Measurements from ENCODE around the gene RFESD. TPM values are rescaled to one million over a fixed set of nuclear protein-coding genes. Genes with fewer than 3 reads are reported as not detected.

The RFESD gene
- total RNA-seq, 4 donors from 2014 or later, result 0.88 to 1.6 (median 1.2) TPM

DNA sequence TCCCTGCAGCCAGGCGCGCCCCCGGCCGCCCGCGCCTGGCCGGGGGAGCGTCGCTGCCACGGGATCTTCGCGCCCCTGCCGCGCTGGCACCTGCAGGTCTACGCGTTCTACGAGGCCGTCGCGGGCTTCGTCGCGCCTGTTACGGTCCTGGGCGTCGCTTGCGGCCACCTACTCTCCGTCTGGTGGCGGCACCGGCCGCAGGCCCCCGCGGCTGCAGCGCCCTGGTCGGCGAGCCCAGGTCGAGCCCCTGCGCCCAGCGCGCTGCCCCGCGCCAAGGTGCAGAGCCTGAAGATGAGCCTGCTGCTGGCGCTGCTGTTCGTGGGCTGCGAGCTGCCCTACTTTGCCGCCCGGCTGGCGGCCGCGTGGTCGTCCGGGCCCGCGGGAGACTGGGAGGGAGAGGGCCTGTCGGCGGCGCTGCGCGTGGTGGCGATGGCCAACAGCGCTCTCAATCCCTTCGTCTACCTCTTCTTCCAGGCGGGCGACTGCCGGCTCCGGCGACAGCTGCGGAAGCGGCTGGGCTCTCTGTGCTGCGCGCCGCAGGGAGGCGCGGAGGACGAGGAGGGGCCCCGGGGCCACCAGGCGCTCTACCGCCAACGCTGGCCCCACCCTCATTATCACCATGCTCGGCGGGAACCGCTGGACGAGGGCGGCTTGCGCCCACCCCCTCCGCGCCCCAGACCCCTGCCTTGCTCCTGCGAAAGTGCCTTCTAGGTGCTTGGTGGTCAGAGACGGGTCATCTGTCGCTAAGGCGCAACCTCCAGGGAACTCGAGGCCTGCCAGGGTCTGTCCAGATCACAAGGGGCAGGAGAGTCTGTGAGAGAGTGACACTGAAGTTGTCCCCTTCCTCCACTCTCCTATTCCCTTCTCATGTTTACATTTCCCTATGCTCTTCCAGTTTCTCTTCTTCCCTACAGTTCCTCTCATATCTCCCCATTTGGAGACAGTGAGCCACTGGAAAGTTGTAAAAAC is 25.4 kb upstream of the RFESD start:
- no peak for DNase-seq (ENCODE audit: low spot score)
- TF ChIP-seq, protein P1, sequence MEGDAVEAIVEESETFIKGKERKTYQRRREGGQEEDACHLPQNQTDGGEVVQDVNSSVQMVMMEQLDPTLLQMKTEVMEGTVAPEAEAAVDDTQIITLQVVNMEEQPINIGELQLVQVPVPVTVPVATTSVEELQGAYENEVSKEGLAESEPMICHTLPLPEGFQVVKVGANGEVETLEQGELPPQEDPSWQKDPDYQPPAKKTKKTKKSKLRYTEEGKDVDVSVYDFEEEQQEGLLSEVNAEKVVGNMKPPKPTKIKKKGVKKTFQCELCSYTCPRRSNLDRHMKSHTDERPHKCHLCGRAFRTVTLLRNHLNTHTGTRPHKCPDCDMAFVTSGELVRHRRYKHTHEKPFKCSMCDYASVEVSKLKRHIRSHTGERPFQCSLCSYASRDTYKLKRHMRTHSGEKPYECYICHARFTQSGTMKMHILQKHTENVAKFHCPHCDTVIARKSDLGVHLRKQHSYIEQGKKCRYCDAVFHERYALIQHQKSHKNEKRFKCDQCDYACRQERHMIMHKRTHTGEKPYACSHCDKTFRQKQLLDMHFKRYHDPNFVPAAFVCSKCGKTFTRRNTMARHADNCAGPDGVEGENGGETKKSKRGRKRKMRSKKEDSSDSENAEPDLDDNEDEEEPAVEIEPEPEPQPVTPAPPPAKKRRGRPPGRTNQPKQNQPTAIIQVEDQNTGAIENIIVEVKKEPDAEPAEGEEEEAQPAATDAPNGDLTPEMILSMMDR (IDR thresholded peaks at IDR 0.05), result no peak
- ATAC-seq (ENCODE audit: low FRiP score), result peak; percentile 64

DNA sequence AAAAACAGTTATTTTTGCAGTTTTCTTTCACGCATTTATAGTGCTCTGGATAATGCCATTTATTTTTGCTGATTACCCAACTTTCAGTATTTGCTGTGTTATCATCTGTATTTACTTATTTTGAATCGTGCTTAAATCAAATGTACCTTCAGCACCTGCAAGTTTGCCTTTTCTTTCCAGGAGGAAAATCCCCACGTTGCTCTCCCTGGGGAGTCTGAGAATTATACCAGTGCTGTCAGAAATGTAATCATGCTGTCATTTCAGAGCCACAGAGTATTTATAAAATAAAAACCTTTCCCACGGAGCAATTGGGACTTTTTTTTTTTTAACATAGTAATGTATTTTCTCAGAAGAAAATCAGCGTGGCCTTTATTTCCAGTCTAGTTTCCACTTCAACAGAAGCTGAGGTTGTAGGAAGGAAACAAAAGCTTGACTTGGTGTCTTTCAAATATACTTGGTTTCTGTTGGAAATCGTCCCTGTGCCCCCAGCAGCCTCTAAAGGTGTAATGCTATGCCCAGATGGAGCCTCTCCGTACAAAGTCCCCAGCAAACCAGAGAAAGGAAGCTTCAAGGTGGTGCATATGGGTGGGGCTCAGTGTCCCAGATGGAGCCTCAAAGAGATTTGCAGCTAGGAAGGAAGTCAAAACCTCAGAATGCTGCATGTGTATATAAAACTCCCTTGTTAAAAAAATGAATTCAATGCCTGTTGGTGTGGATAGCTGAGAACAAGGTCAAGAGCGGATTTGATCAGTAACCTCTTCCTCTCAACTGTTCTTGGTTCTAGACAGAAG is 24.5 kb upstream of the RFESD start:
- TF ChIP-seq, protein P1 (IDR thresholded peaks at IDR 0.05), result no peak
- DNase-seq (ENCODE audit: low spot score) (no peak), ATAC-seq (ENCODE audit: low FRiP score) (no peak)

DNA sequence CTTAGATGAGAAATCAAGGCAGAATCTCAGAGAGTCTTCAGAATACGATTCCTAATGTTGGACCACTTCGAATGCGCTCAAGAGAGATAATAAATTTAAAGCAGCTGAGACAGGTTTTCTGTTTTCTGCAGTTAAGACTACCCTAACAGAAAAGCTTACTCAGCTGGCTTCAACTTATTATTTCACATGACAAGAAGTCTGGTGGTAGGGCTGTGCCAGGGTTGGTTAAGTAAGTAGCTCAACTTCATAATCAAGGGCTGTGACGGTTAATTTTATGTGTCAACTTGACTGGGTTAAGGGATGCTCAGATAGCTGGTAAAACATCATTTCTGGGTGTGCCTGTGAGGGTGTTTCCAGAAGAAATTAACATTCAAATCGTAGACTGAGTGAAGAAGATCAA is 22.9 kb upstream of the RFESD start:
- DNase-seq (ENCODE audit: low spot score) (no peak), ATAC-seq (ENCODE audit: low FRiP score) (no peak)
- TF ChIP-seq, protein P1 (IDR thresholded peaks at IDR 0.05), result no peak

DNA sequence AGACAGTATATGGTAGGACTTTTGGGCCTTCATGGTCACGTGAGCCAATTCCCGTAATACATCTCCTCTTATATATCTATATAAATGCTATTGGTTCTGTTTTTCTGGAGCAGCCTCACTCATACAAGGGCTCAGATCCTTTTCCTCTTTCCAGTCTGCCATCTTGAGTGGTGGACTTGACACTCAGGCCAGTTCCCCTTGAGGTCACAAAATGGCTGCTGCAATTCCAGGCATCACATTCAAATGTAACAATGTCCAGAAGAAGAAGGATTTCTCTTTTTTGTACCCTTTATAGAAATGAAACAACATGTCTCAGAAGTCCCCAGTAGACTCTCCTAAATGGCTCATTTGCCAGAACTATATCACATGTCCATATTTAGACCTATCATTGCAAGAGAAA is 22.2 kb upstream of the RFESD start:
- ATAC-seq (ENCODE audit: low FRiP score), result no peak
- DNase-seq (ENCODE audit: low spot score), result no peak
- TF ChIP-seq, protein P1 (IDR thresholded peaks at IDR 0.05), result no peak

DNA sequence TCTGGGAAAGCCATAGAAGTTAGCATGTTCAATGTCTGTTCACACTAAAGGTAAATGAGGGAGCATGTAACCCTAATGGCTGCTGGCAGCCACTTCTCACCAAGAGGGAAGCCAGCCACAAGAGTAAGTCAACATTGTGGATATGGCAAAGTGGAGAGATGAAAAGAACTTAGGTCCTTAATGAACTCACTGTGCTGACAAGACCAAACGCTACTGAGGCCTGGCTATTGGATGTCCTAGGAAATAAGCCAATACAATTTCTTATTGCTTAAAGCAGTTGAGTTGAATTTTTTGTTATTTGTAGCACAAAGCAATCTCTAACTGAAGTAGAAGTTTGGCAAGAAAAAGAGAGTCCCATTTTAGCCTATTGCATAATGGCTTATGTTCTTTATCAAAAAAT is 19.9 kb upstream of the RFESD start:
- TF ChIP-seq, protein P1 (IDR thresholded peaks at IDR 0.05), result no peak
- ATAC-seq (ENCODE audit: low FRiP score) (no peak), DNase-seq (ENCODE audit: low spot score) (no peak)

DNA sequence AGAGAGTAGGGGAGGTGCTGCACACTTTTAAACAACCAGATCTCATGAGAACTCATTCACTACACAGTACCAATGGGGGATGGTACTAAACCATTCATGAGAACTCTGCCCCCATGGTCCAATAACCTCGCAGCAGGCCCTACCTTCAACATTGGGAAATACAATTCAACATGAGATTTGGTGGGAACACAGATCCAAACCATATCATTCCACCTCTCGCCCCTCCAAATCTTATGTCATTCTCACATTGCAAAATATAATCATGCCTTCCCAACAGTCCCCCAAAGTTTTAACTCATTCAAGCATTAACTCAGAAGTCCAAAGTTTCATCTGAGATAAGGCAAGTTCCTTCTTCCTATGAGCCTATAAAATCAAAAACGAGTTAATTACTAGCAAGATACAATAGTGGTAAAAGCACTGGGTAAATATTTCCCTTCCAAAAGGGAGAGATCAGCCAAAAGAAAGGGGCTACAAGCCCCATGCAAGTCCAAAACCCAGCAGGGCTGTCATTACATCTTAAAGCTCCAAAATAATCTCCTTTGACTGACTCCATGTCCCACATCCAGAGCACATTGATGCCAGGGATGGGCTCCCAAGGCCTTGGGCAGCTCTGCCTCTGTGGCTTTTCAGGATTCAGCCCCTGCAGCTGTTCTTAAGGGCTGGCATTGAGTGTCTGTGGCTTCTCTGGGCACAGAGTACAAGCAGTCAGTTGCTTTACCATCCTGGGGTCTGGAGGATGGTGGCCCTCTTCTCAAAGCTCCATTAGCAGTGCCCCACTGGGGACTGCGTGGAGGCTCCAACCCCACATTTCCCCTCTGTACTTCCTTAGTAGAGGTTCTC is 18.4 kb upstream of the RFESD start:
- TF ChIP-seq, protein P1 (IDR thresholded peaks at IDR 0.05), result no peak

More for the DNA sequence above, 18.4 kb upstream of the RFESD start:
- ATAC-seq (ENCODE audit: low FRiP score), result no peak
- DNase-seq (ENCODE audit: low spot score), result no peak
